ENCODE results near the gene MSI2. TPM values are rescaled to one million over a fixed set of nuclear protein-coding genes. Genes with fewer than 3 reads are reported as not detected.

Gene MSI2
- total and polyA plus RNA-seq, 9 of the 15 experiments (the other 6 are each of a cell fraction or from before 2014, with no cell fraction given), result 4.6 to 61.8 (median 42.4) TPM

DNA sequence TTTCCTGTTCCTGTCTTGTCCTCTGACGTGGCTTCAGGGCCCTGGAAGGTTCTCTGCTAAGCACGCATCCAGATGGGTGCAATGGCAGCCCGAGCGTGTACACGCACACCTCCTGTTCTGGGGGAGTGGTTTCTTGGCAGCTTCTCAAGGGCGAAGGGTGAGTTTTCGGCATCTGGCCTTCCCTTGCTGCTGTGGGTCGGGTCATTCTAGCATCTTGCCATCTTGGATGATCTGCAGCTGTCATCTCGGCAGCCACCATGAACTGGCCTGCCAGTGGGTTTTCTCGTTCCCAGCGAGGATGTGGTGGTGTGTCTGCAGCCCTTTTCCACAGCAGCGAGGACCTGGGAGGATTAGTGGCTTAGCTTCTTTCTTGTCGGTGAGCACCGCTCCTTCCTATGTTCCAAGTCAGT, 10.6 kb downstream of the MSI2 start:
- Histone ChIP-seq H3K79me2 (ENCODE audit: control insufficient read depth, insufficient read depth, low read length) (peaks cover 59% of the 10 kb centered on the region), H3K36me3 (ENCODE audit: control insufficient read depth, insufficient read depth, low read length) (peaks cover 87% of the 10 kb centered on the region), H3K27me3 (ENCODE audit: control insufficient read depth in 2 of 2, insufficient read depth in 2 of 2, low read length in 2 of 2) (no peaks in the 10 kb centered on the region), H3K27ac (ENCODE audit: extremely low read depth, low read depth, low read length) (no peak overlapping the region), H4K20me1 (replicated peaks; ENCODE audit: control insufficient read depth, insufficient read depth, low read length) (no peaks in the 10 kb centered on the region; the same call in 1 of the 2 replicates), H3K4me3 (no peak overlapping the region), H2AFZ (ENCODE audit: low read depth, low read length) (no peak overlapping the region), H3K4me2 (ENCODE audit: insufficient read depth, low read length) (no peak overlapping the region), H3K9ac (ENCODE audit: insufficient read depth in 1 of 2, low read depth in 2 of 2, low read length in 2 of 2) (no peak overlapping the region), H3K4me1 (replicated peaks in 1 of 2; ENCODE audit: control insufficient read depth in 2 of 2, insufficient read depth in 2 of 2, low read length in 2 of 2) (no peaks in the 10 kb centered on the region), H3K9me1 (ENCODE audit: control insufficient read depth, insufficient read depth, low read length) (no peaks in the 10 kb centered on the region), H3K9me3 (replicated peaks; ENCODE audit: control insufficient read depth, insufficient read depth, low read depth, low read length) (no peaks in the 10 kb centered on the region; the same call in 1 of the 2 replicates)
- in situ Hi-C loops (cut with MboI) (no loop called here), intact Hi-C loops (cut with micrococcal nuclease) (no loop called here)
- ChIA-PET CTCF (ENCODE audit: low intra/inter-chr PET ratio) (no interaction called here), POLR2A (interaction anchor here (0.6 to 1.5 kb wide), 9 partner anchors 9 to 499 kb away, joined by 3 to 9 read pairs (median 4); no protein-coding TSS in a partner anchor)
- BruUV-seq (replicated peaks), result no TSS peak
- WGBS (ENCODE audit: insufficient coverage, low coverage, missing lambda C conversion rate), result 95% methylated on average over 12 of the region's 14 CpGs
- no peak for ATAC-seq
- no peak for DNase-seq (ENCODE audit: extremely low read depth in 1 of 4, low spot score in 3 of 4)
- no peak for FAIRE-seq
- TF ChIP-seq, protein P1, sequence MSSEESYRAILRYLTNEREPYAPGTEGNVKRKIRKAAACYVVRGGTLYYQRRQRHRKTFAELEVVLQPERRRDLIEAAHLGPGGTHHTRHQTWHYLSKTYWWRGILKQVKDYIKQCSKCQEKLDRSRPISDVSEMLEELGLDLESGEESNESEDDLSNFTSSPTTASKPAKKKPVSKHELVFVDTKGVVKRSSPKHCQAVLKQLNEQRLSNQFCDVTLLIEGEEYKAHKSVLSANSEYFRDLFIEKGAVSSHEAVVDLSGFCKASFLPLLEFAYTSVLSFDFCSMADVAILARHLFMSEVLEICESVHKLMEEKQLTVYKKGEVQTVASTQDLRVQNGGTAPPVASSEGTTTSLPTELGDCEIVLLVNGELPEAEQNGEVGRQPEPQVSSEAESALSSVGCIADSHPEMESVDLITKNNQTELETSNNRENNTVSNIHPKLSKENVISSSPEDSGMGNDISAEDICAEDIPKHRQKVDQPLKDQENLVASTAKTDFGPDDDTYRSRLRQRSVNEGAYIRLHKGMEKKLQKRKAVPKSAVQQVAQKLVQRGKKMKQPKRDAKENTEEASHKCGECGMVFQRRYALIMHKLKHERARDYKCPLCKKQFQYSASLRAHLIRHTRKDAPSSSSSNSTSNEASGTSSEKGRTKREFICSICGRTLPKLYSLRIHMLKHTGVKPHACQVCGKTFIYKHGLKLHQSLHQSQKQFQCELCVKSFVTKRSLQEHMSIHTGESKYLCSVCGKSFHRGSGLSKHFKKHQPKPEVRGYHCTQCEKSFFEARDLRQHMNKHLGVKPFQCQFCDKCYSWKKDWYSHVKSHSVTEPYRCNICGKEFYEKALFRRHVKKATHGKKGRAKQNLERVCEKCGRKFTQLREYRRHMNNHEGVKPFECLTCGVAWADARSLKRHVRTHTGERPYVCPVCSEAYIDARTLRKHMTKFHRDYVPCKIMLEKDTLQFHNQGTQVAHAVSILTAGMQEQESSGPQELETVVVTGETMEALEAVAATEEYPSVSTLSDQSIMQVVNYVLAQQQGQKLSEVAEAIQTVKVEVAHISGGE (CRISPR knock-in tag; IDR thresholded peaks at IDR 0.05), result no peak
- TF ChIP-seq RBM15 (IDR thresholded peaks at IDR 0.05; ENCODE audit: insufficient read depth, low read length) (no peak), SRSF1 (IDR thresholded peaks at IDR 0.05; ENCODE audit: low read depth, low read length) (no peak), SIX5 (IDR thresholded peaks at IDR 0.05; ENCODE audit: borderline replicate concordance in 1 of 2, insufficient read depth in 1 of 2, low read depth in 1 of 2, low read length in 2 of 2) (no peak), SOX6 (IDR thresholded peaks at IDR 0.05) (no peak), CHD2 (IDR thresholded peaks at IDR 0.05; ENCODE audit: low read depth, low read length) (no peak), MED1 (CRISPR knock-in tag; IDR thresholded peaks at IDR 0.05; ENCODE audit: borderline replicate concordance) (no peak), U2AF2 (optimal IDR thresholded peaks at IDR 0.05; ENCODE audit: low read depth, low read length) (no peak), HDAC8 (tag; IDR thresholded peaks at IDR 0.05) (no peak), PHF21A (IDR thresholded peaks at IDR 0.05; ENCODE audit: borderline replicate concordance, low read depth) (no peak)
- TF ChIP-seq, protein P2, sequence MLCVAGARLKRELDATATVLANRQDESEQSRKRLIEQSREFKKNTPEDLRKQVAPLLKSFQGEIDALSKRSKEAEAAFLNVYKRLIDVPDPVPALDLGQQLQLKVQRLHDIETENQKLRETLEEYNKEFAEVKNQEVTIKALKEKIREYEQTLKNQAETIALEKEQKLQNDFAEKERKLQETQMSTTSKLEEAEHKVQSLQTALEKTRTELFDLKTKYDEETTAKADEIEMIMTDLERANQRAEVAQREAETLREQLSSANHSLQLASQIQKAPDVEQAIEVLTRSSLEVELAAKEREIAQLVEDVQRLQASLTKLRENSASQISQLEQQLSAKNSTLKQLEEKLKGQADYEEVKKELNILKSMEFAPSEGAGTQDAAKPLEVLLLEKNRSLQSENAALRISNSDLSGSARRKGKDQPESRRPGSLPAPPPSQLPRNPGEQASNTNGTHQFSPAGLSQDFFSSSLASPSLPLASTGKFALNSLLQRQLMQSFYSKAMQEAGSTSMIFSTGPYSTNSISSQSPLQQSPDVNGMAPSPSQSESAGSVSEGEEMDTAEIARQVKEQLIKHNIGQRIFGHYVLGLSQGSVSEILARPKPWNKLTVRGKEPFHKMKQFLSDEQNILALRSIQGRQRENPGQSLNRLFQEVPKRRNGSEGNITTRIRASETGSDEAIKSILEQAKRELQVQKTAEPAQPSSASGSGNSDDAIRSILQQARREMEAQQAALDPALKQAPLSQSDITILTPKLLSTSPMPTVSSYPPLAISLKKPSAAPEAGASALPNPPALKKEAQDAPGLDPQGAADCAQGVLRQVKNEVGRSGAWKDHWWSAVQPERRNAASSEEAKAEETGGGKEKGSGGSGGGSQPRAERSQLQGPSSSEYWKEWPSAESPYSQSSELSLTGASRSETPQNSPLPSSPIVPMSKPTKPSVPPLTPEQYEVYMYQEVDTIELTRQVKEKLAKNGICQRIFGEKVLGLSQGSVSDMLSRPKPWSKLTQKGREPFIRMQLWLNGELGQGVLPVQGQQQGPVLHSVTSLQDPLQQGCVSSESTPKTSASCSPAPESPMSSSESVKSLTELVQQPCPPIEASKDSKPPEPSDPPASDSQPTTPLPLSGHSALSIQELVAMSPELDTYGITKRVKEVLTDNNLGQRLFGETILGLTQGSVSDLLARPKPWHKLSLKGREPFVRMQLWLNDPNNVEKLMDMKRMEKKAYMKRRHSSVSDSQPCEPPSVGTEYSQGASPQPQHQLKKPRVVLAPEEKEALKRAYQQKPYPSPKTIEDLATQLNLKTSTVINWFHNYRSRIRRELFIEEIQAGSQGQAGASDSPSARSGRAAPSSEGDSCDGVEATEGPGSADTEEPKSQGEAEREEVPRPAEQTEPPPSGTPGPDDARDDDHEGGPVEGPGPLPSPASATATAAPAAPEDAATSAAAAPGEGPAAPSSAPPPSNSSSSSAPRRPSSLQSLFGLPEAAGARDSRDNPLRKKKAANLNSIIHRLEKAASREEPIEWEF (CRISPR knock-in tag; IDR thresholded peaks at IDR 0.05), result no peak
- TF ChIP-seq, protein P3, sequence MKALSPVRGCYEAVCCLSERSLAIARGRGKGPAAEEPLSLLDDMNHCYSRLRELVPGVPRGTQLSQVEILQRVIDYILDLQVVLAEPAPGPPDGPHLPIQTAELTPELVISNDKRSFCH (CRISPR knock-in tag; IDR thresholded peaks at IDR 0.05), result no peak
- TF ChIP-seq, protein P3 (tag; IDR thresholded peaks at IDR 0.05), result no peak

Data from K562 (cell line).